GM12878 (cell line): ENCODE results near the gene CCDC71. TPM values are rescaled to one million over a fixed set of nuclear protein-coding genes. Genes with fewer than 3 reads are reported as not detected.

Source experiments
- ATAC-seq: fragments of 200-7000 bp; cut with Tn5 transposase; 3 replicates; pipeline ENCODE4 v1.9.1; 2020; ENCODE audit warnings: mild to moderate bottlenecking, moderate library complexity
- BruUV-seq: library from RNA; stranded (reverse); fragments of 400-500 nt; replicated peaks from 2 replicates; lab custom pipeline; 2021; lab: Mats Ljungman, UMichigan
- CTCF ChIA-PET: fragments of 300-600 bp; sonication (Branson Sonifier 250); formaldehyde crosslinking; extraction: SDS; loops from one replicate; lab custom pipeline; 2021; ENCODE audit warnings: inconsistent platforms; lab: Yijun Ruan, JAX
- POLR2A ChIA-PET: fragments of 350-600 bp; formaldehyde crosslinking; extraction: SDS; loops from one replicate; lab custom pipeline; 2021; ENCODE audit warnings: inconsistent platforms; lab: Charles Lee
- RAD21 ChIA-PET: fragments of 300-600 bp; sonication (Branson Sonifier 250); formaldehyde crosslinking; loops from one replicate; lab custom pipeline; 2023; ENCODE audit warnings: antibody characterized with exemption; ENCODE audit not compliant: unreplicated experiment; lab: Charles Lee
- SMC1A ChIA-PET: fragments of 300-600 bp; sonication (Branson Sonifier 250); formaldehyde crosslinking; loops from one replicate; lab custom pipeline; 2023; ENCODE audit not compliant: unreplicated experiment, uncharacterized antibody; lab: Charles Lee
- DNase-seq: peaks from one replicate; pipeline ENCODE4 v3.0.0-alpha.2; 2011; ENCODE audit warnings: low read depth, low spot score
- FAIRE-seq: peaks from 3 replicates; lab custom pipeline; 2011; peaks lifted over from hg19 to GRCh38; lab: Jason Lieb, UNC
- H2AFZ ChIP-seq: 2 replicates; pipeline ENCODE4 v1.6.0; 2011; ENCODE audit warnings: low read depth, low read length, control low read depth; ENCODE audit not compliant: control insufficient read depth
- H3K27ac ChIP-seq: 2 replicates; pipeline ENCODE4 v1.5.1; 2011; ENCODE audit warnings: control low read depth; ENCODE audit not compliant: control insufficient read depth, insufficient read depth
- H3K27me3 ChIP-seq, 2 experiments: replicated peaks in 1 of 2; 2 replicates each; pipeline versions ENCODE4 v1.6.0 to v1.6.1; 2011; ENCODE audit warnings: low read length in 1 of 2; ENCODE audit not compliant: control insufficient read depth in 2 of 2, insufficient read depth in 2 of 2
- H3K36me3 ChIP-seq, 2 experiments: 2 replicates each; pipeline ENCODE4 v1.5.1; 2011; ENCODE audit warnings: low read length in 1 of 2; ENCODE audit not compliant: control insufficient read depth in 2 of 2, insufficient read depth in 2 of 2
- H3K4me1 ChIP-seq: 2 replicates; pipeline ENCODE4 v1.6.1; 2011; ENCODE audit warnings: mild to moderate bottlenecking, low read length, moderate library complexity, mixed read lengths; ENCODE audit not compliant: control insufficient read depth, insufficient read depth
- H3K4me2 ChIP-seq: 2 replicates; pipeline ENCODE4 v1.6.0; 2011; ENCODE audit warnings: control low read depth; ENCODE audit not compliant: control insufficient read depth, insufficient read depth
- H3K4me3 ChIP-seq: fragments of 200-600 bp; sonication (generic); 2 replicates; pipeline ENCODE4 v1.5.1; 2016
- H3K79me2 ChIP-seq: 2 replicates; pipeline ENCODE4 v1.6.0; 2011; ENCODE audit warnings: low read length; ENCODE audit not compliant: control insufficient read depth, insufficient read depth
- H3K9ac ChIP-seq: 2 replicates; pipeline ENCODE4 v1.8.0; 2011; ENCODE audit warnings: low read length, control low read depth, mixed read lengths; ENCODE audit not compliant: control insufficient read depth, insufficient read depth
- H3K9me3 ChIP-seq: replicated peaks from 3 replicates; pipeline ENCODE4 v1.5.1; 2011; ENCODE audit warnings: mild to moderate bottlenecking, low read length; ENCODE audit not compliant: control insufficient read depth, insufficient read depth
- H4K20me1 ChIP-seq: 2 replicates; pipeline ENCODE4 v1.6.0; 2011; ENCODE audit not compliant: control insufficient read depth, insufficient read depth
- CTCF ChIP-seq, 3 experiments: IDR thresholded peaks in 2 of 3; conservative IDR thresholded peaks in 1 of 3; 2 replicates each; pipeline ENCODE4 v1.5.1; 2011; ENCODE audit warnings: low read depth in 3 of 3, low read length in 3 of 3, mild to moderate bottlenecking in 3 of 3, control low read depth in 2 of 3, moderate library complexity in 2 of 3, inconsistent platforms in 1 of 3, mixed read lengths in 1 of 3; ENCODE audit not compliant: control insufficient read depth in 2 of 3, insufficient read depth in 1 of 3; ENCODE audit errors: extremely low read depth in 1 of 3
- POLR2AphosphoS2 ChIP-seq: IDR thresholded peaks from 2 replicates; pipeline ENCODE4 v1.6.1; 2011; ENCODE audit warnings: low read depth, mild to moderate bottlenecking, low read length, improper control_type of control experiment, moderate library complexity
- POLR2AphosphoS5 ChIP-seq: IDR thresholded peaks from 2 replicates; pipeline ENCODE4 v1.6.1; 2011; ENCODE audit warnings: mild to moderate bottlenecking, low read length, inconsistent platforms
- REST ChIP-seq: IDR thresholded peaks from 2 replicates; pipeline ENCODE4 v1.6.1; 2012; ENCODE audit warnings: mild to moderate bottlenecking, low read depth, low read length
- SMAD1 ChIP-seq: fragments of 450-650 bp; IDR thresholded peaks from 2 replicates; pipeline ENCODE4 v1.6.1; 2018; ENCODE audit warnings: mild to moderate bottlenecking, low read depth; ENCODE audit not compliant: partially characterized antibody
- SMARCA5 ChIP-seq: fragments of 450-650 bp; IDR thresholded peaks from 2 replicates; pipeline ENCODE4 v1.6.1; 2017; ENCODE audit warnings: mild to moderate bottlenecking
- WGBS: methylation state at CpG from one replicate; pipeline ENCODE4 v1.1.6; 2016; ENCODE audit warnings: low lambda C conversion rate; ENCODE audit not compliant: insufficient replicate concordance, insufficient coverage; ENCODE audit errors: missing lambda C conversion rate; 5-methylcytosine and 5-hydroxymethylcytosine counted together
- in situ Hi-C: fragments of 300-500 bp; cut with MboI; formaldehyde crosslinking; loops from 9 replicates; pipeline ENCODE4 v1.14.3; 2018; ENCODE audit warnings: mixed read lengths
- intact Hi-C: fragments of 100-400 bp; cut with micrococcal nuclease; formaldehyde crosslinking; loops from one replicate; pipeline ENCODE4 v1.14.2; 2022; ENCODE audit not compliant: unreplicated experiment
- polyA plus RNA-seq, 11 experiments: library from polyadenylated mRNA; depleted of rRNA in 4 of 11; unstranded in 6 of 11; stranded (reverse) in 5 of 11; fragments of >200 nt; fragmentation: Nextera tagmentation in 4 of 11; fragmentation: Illumina TruSeq in 1 of 11; extraction: Ambion mirVana in 4 of 11; extraction: Trizol in 1 of 11; gene quantifications; 1 replicate in 1 of 11; 2 replicates in 10 of 11; pipeline versions ENCODE4 v1.2.1 to v1.2.3, GENCODE V29; 2011 to 2016; ENCODE audit warnings: inconsistent platforms in 2 of 11, missing spikeins in 2 of 11, low read depth in 1 of 11
- total RNA-seq, 4 experiments: library from RNA; depleted of rRNA in 3 of 4; stranded (reverse); fragments of >200 nt in 3 of 4; fragmentation: Illumina TruSeq in 1 of 4; extraction: Trizol in 1 of 4; gene quantifications; 2 replicates each; pipeline versions ENCODE4 v1.2.1 to v1.2.3, GENCODE V29; 2013 to 2021
- TF ChIP-seq, protein P1 (sequence below): IDR thresholded peaks from 2 replicates; pipeline ENCODE4 v1.6.1; 2011; ENCODE audit warnings: low read depth, mild to moderate bottlenecking, low read length, moderate library complexity, borderline replicate concordance; ENCODE audit errors: extremely low read depth

CCDC71 gene
- total and polyA plus RNA-seq, 10 of the 15 experiments (the other 5 are each of a cell fraction or from before 2014, with no cell fraction given): 0.20 to 38.0 (median 16.1) TPM

- no peak for TF ChIP-seq SMAD1
- TF ChIP-seq, protein P1, sequence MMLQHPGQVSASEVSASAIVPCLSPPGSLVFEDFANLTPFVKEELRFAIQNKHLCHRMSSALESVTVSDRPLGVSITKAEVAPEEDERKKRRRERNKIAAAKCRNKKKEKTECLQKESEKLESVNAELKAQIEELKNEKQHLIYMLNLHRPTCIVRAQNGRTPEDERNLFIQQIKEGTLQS: no peak
- no peak for TF ChIP-seq SMARCA5
Observed at GRCh38 chr3:49132073-49132436, 34.1 kb downstream of the CCDC71 start (continued).

- in situ Hi-C loops (no loop called here), intact Hi-C loops (no loop called here)
- H3K27ac ChIP-seq: no peak overlapping the region
- H3K4me1 ChIP-seq: no peaks in the 10 kb centered on the region
- peaks cover 3 to 4% of the 10 kb centered on the region in 2 experiments; a peak in 2 of 4 replicates for H3K27me3 ChIP-seq
- no peak for TF ChIP-seq POLR2AphosphoS2
- H3K79me2 ChIP-seq: no peaks in the 10 kb centered on the region
- WGBS: 65% methylated on average over 6 of the region's 6 CpGs
- no peaks in the 10 kb centered on the region for H4K20me1 ChIP-seq
- BruUV-seq: no TSS peak
- H3K4me3 ChIP-seq: no peak overlapping the region
- ChIA-PET RAD21 (no interaction called here), POLR2A (no interaction called here), SMC1A (no interaction called here), CTCF (interaction anchor here (1.0 kb wide), 1 partner anchor 144 kb away, joined by 3 read pairs; no protein-coding TSS in a partner anchor)
- H3K9ac ChIP-seq: no peak overlapping the region
- ATAC-seq: no peak
- FAIRE-seq: no peak
- no peak overlapping the region for H2AFZ ChIP-seq
- no peak overlapping the region for H3K4me2 ChIP-seq
- DNase-seq: no peak
- no peaks in the 10 kb centered on the region for H3K9me3 ChIP-seq
- H3K36me3 ChIP-seq: no peaks in the 10 kb centered on the region
Observed at GRCh38 chr3:49131576-49131975, 34.6 kb downstream of the CCDC71 start.

- H2AFZ ChIP-seq: no peak overlapping the region
- RAD21 ChIA-PET: no interaction called here
Observed at GRCh38 chr3:49131040-49131439, 35.1 kb downstream of the CCDC71 start.

More at GRCh38 chr3:49131040-49131439, 35.1 kb downstream of the CCDC71 start:
- Histone ChIP-seq H4K20me1 (no peaks in the 10 kb centered on the region), H3K9ac (no peak overlapping the region), H3K4me3 (no peak overlapping the region), H3K27me3 (peaks cover 3 to 4% of the 10 kb centered on the region in 2 experiments; a peak in 2 of 4 replicates), H3K4me1 (no peaks in the 10 kb centered on the region), H3K9me3 (no peaks in the 10 kb centered on the region), H3K27ac (no peak overlapping the region), H3K4me2 (no peak overlapping the region), H3K36me3 (no peaks in the 10 kb centered on the region), H3K79me2 (no peaks in the 10 kb centered on the region)
- TF ChIP-seq POLR2AphosphoS5 (no peak), CTCF (IDR thresholded peaks at IDR 0.05 in 2 of 3, conservative IDR thresholded peaks at IDR 0.05 in 1 of 3; ENCODE audit: control insufficient read depth in 2 of 3, extremely low read depth in 1 of 3, insufficient read depth in 1 of 3, low read depth in 3 of 3, low read length in 3 of 3) (no peak), REST (no peak)
- FAIRE-seq (no peak), DNase-seq (no peak), ATAC-seq (no peak)
- no TSS peak for BruUV-seq
- SMC1A ChIA-PET: no interaction called here
- POLR2A ChIA-PET: no interaction called here
- intact Hi-C loops (no loop called here), in situ Hi-C loops (no loop called here)
- CTCF ChIA-PET: no interaction called here
- 8% methylated on average over 12 of the region's 12 CpGs for WGBS
